HEK293 (cell line): ENCODE measurements around the gene ADSL.

Experiments used
- EGR2 ChIP-seq: fragments of 450-650 bp; formaldehyde crosslinking; IDR thresholded peaks from 2 replicates; pipeline ENCODE4 v1.5.1; 2016; ENCODE audit warnings: low read depth, missing biosample characterization, missing genetic modification characterization
- FEZF1 ChIP-seq: fragments of 450-650 bp; formaldehyde crosslinking; IDR thresholded peaks from 2 replicates; pipeline ENCODE4 v1.5.1; 2016; ENCODE audit warnings: missing biosample characterization, missing genetic modification characterization
- GLIS1 ChIP-seq: fragments of 450-650 bp; formaldehyde crosslinking; IDR thresholded peaks from 2 replicates; pipeline ENCODE4 v1.5.1; 2016; ENCODE audit warnings: missing biosample characterization, missing genetic modification characterization
- HOXC10 ChIP-seq: sonication (generic); formaldehyde crosslinking; IDR thresholded peaks from 2 replicates; pipeline ENCODE4 v1.8.1; 2023; ENCODE audit warnings: mild to moderate bottlenecking, missing genetic modification reagents
- IKZF3 ChIP-seq: fragments of 450-650 bp; IDR thresholded peaks from 2 replicates; pipeline ENCODE4 v1.5.0; 2018; ENCODE audit warnings: missing biosample characterization, mild to moderate bottlenecking, missing genetic modification characterization, moderate library complexity
- INSM2 ChIP-seq: fragments of 450-650 bp; formaldehyde crosslinking; IDR thresholded peaks from 2 replicates; pipeline ENCODE4 v1.5.1; 2016; ENCODE audit warnings: missing biosample characterization, missing genetic modification characterization
- MZF1 ChIP-seq: fragments of 450-650 bp; formaldehyde crosslinking; IDR thresholded peaks from 2 replicates; pipeline ENCODE4 v1.5.1; 2017; ENCODE audit warnings: missing biosample characterization, missing genetic modification characterization, borderline replicate concordance
- PATZ1 ChIP-seq: fragments of 450-650 bp; formaldehyde crosslinking; IDR thresholded peaks from 2 replicates; pipeline ENCODE4 v1.5.1; 2016; ENCODE audit warnings: missing biosample characterization, missing genetic modification characterization
- PRDM6 ChIP-seq: fragments of 450-650 bp; formaldehyde crosslinking; IDR thresholded peaks from 2 replicates; pipeline ENCODE4 v1.5.1; 2017; ENCODE audit warnings: missing biosample characterization, missing genetic modification characterization
- SCRT1 ChIP-seq: fragments of 450-650 bp; formaldehyde crosslinking; IDR thresholded peaks from 2 replicates; pipeline ENCODE4 v1.5.1; 2016; ENCODE audit warnings: missing biosample characterization, missing genetic modification characterization, borderline replicate concordance
- SP2 ChIP-seq: fragments of 450-650 bp; formaldehyde crosslinking; IDR thresholded peaks from 2 replicates; pipeline ENCODE4 v1.5.1; 2016; ENCODE audit warnings: missing biosample characterization, missing genetic modification characterization
- TSHZ1 ChIP-seq: fragments of 450-650 bp; formaldehyde crosslinking; IDR thresholded peaks from 2 replicates; pipeline ENCODE4 v1.5.1; 2016; ENCODE audit warnings: missing biosample characterization, missing genetic modification characterization, borderline replicate concordance
- YY2 ChIP-seq: fragments of 450-650 bp; formaldehyde crosslinking; IDR thresholded peaks from 2 replicates; pipeline ENCODE4 v1.5.1; 2016; ENCODE audit warnings: missing biosample characterization, missing genetic modification characterization
- ZBTB17 ChIP-seq: fragments of 450-650 bp; formaldehyde crosslinking; IDR thresholded peaks from 2 replicates; pipeline ENCODE4 v1.5.1; 2016; ENCODE audit warnings: missing biosample characterization, missing genetic modification characterization
- ZFP69B ChIP-seq: fragments of 450-650 bp; formaldehyde crosslinking; IDR thresholded peaks from 2 replicates; pipeline ENCODE4 v1.5.1; 2016; ENCODE audit warnings: missing biosample characterization, missing genetic modification characterization
- ZNF133 ChIP-seq: fragments of 450-650 bp; formaldehyde crosslinking; IDR thresholded peaks from 2 replicates; pipeline ENCODE4 v1.5.1; 2016; ENCODE audit warnings: missing biosample characterization, missing genetic modification characterization
- ZNF2 ChIP-seq: fragments of 450-650 bp; formaldehyde crosslinking; IDR thresholded peaks from 2 replicates; pipeline ENCODE4 v1.5.1; 2016; ENCODE audit warnings: missing biosample characterization, missing genetic modification characterization
- ZNF211 ChIP-seq: fragments of 450-650 bp; formaldehyde crosslinking; IDR thresholded peaks from 2 replicates; pipeline ENCODE4 v1.5.1; 2016; ENCODE audit warnings: low read depth, missing biosample characterization, missing genetic modification characterization
- ZNF239 ChIP-seq: fragments of 450-650 bp; formaldehyde crosslinking; IDR thresholded peaks from 2 replicates; pipeline ENCODE4 v1.5.1; 2016; ENCODE audit warnings: missing biosample characterization, missing genetic modification characterization
- ZNF311 ChIP-seq: fragments of 450-650 bp; formaldehyde crosslinking; IDR thresholded peaks from 2 replicates; pipeline ENCODE4 v1.5.1; 2017; ENCODE audit warnings: missing biosample characterization, missing genetic modification characterization, borderline replicate concordance
- ZNF501 ChIP-seq: fragments of 450-650 bp; formaldehyde crosslinking; IDR thresholded peaks from 2 replicates; pipeline ENCODE4 v1.5.1; 2016; ENCODE audit warnings: missing biosample characterization, missing genetic modification characterization
- ZNF561 ChIP-seq: fragments of 450-650 bp; IDR thresholded peaks from 2 replicates; pipeline ENCODE4 v1.5.1; 2018; ENCODE audit warnings: missing biosample characterization, missing genetic modification characterization, borderline replicate concordance
- ZNF585B ChIP-seq: fragments of 450-650 bp; formaldehyde crosslinking; IDR thresholded peaks from 2 replicates; pipeline ENCODE4 v1.5.1; 2016; ENCODE audit warnings: missing biosample characterization, missing genetic modification characterization
- ZNF660 ChIP-seq: fragments of 450-650 bp; IDR thresholded peaks from 2 replicates; pipeline ENCODE4 v1.5.1; 2018; ENCODE audit warnings: missing biosample characterization, mild to moderate bottlenecking, missing genetic modification characterization
- ZNF704 ChIP-seq: fragments of 450-650 bp; formaldehyde crosslinking; IDR thresholded peaks from 2 replicates; pipeline ENCODE4 v1.5.1; 2016; ENCODE audit warnings: missing biosample characterization, missing genetic modification characterization
- ZNF791 ChIP-seq: fragments of 450-650 bp; formaldehyde crosslinking; IDR thresholded peaks from 2 replicates; pipeline ENCODE4 v1.5.1; 2016; ENCODE audit warnings: missing biosample characterization, missing genetic modification characterization
- ZSCAN5A ChIP-seq: fragments of 450-650 bp; formaldehyde crosslinking; IDR thresholded peaks from 2 replicates; pipeline ENCODE4 v1.5.1; 2016; ENCODE audit warnings: missing biosample characterization, missing genetic modification characterization
- TF ChIP-seq, protein P1 (sequence below): fragments of 450-650 bp; formaldehyde crosslinking; IDR thresholded peaks from 2 replicates; pipeline ENCODE4 v1.5.1; 2016; ENCODE audit warnings: missing biosample characterization, missing genetic modification characterization

Gene ADSL

DNA sequence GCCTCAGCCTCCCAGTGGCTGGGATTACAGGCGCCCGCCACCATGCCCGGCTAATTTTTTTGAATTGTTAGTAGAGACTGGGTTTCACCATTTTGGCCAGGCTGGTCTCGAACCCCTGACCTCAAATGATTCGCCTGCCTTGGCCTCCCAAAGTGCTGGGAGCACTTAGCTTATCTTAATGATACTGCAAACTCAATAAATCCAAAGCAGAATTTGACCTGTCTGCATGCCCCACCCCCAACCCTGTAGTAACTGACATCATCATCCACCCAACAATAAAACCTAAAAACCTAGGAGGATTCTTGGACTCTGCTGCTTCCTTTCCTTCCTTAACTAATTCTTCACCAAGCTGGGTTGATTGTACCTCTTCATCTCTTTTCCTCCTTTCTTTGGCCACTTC, 6.3 kb upstream of the ADSL start (continued):
- TF ChIP-seq TSHZ1 (tag by site-specific recombination) (peak; percentile 92), YY2 (tag by site-specific recombination) (no peak), IKZF3 (0 out of 2 replicates have a peak, but pooled peaks have one; percentile 19), ZNF704 (no peak), ZNF211 (no peak), PATZ1 (tag by site-specific recombination) (peak; percentile 67; the same call in 1 of the 2 replicates), ZNF585B (tag by site-specific recombination) (no peak), ZNF311 (tag by site-specific recombination) (no peak), ZNF501 (tag by site-specific recombination) (no peak), ZNF561 (tag by site-specific recombination) (no peak), ZNF2 (tag by site-specific recombination) (0 out of 2 replicates have a peak, but pooled peaks have one; percentile 21), SCRT1 (tag by site-specific recombination) (0 out of 2 replicates have a peak, but pooled peaks have one; percentile 58), SP2 (tag by site-specific recombination) (peak; percentile 36; the same call in 1 of the 2 replicates), ZBTB17 (tag by site-specific recombination) (peak; percentile 16; the same call in 1 of the 2 replicates), EGR2 (tag by site-specific recombination) (no peak), ZNF239 (tag by site-specific recombination) (no peak), ZNF660 (tag by site-specific recombination) (no peak), PRDM6 (tag by site-specific recombination) (peak; percentile 85), ZFP69B (tag by site-specific recombination) (0 out of 2 replicates have a peak, but pooled peaks have one; percentile 64), INSM2 (tag by site-specific recombination) (peak; percentile 72), ZNF133 (tag by site-specific recombination) (no peak), ZNF791 (tag by site-specific recombination) (no peak), MZF1 (tag by site-specific recombination) (no peak), ZSCAN5A (0 out of 2 replicates have a peak, but pooled peaks have one; percentile 33), FEZF1 (tag by site-specific recombination) (peak; percentile 60; the same call in 1 of the 2 replicates), HOXC10 (CRISPR knock-in tag) (no peak), GLIS1 (tag by site-specific recombination) (peak; percentile 71)
- TF ChIP-seq, protein P1, sequence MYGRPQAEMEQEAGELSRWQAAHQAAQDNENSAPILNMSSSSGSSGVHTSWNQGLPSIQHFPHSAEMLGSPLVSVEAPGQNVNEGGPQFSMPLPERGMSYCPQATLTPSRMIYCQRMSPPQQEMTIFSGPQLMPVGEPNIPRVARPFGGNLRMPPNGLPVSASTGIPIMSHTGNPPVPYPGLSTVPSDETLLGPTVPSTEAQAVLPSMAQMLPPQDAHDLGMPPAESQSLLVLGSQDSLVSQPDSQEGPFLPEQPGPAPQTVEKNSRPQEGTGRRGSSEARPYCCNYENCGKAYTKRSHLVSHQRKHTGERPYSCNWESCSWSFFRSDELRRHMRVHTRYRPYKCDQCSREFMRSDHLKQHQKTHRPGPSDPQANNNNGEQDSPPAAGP (tag by site-specific recombination): peak; percentile 81
